ENCODE measurements around the gene SPRED3. TPM values are rescaled to one million over a fixed set of nuclear protein-coding genes. Genes with fewer than 3 reads are reported as not detected.

Gene SPRED3
- total RNA-seq, 1 donor from 2014 or later = 0.71 TPM

DNA sequence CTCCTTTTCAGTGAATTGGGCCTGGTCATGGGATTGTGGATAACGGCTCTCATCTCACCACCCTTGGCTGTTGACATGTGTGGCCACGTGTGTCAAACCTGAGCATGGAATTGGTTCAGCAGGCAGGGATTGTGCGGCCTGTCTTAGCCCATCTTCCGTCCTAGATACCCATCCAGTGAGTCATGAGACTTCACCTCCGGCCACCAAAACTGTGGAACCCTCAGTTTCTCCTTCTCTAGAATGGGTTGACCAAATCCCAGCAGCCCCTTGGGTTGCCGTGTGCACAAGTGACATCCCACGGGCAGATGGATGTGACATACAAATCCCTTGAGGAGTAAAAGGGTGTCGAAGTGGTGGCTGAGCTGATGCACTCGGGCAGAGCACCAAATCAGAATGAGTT is 7.4 kb upstream of the SPRED3 start:
- intact Hi-C loops (cut with micrococcal nuclease) = no loop called here
- H3K27ac ChIP-seq (replicated peaks) = no peak overlapping the region
- peaks cover 96% of the 10 kb centered on the region for H3K36me3 ChIP-seq
- TF ChIP-seq, protein P1, sequence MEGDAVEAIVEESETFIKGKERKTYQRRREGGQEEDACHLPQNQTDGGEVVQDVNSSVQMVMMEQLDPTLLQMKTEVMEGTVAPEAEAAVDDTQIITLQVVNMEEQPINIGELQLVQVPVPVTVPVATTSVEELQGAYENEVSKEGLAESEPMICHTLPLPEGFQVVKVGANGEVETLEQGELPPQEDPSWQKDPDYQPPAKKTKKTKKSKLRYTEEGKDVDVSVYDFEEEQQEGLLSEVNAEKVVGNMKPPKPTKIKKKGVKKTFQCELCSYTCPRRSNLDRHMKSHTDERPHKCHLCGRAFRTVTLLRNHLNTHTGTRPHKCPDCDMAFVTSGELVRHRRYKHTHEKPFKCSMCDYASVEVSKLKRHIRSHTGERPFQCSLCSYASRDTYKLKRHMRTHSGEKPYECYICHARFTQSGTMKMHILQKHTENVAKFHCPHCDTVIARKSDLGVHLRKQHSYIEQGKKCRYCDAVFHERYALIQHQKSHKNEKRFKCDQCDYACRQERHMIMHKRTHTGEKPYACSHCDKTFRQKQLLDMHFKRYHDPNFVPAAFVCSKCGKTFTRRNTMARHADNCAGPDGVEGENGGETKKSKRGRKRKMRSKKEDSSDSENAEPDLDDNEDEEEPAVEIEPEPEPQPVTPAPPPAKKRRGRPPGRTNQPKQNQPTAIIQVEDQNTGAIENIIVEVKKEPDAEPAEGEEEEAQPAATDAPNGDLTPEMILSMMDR (IDR thresholded peaks at IDR 0.05; ENCODE audit: borderline replicate concordance) = no peak
- no peak overlapping the region for H3K4me3 ChIP-seq
- no peaks in the 10 kb centered on the region for H3K9me3 ChIP-seq (replicated peaks)
- DNase-seq = no peak
- peaks cover 34% of the 10 kb centered on the region for H3K4me1 ChIP-seq
- H3K27me3 ChIP-seq (ENCODE audit: low read depth) = peaks cover 22% of the 10 kb centered on the region

DNA sequence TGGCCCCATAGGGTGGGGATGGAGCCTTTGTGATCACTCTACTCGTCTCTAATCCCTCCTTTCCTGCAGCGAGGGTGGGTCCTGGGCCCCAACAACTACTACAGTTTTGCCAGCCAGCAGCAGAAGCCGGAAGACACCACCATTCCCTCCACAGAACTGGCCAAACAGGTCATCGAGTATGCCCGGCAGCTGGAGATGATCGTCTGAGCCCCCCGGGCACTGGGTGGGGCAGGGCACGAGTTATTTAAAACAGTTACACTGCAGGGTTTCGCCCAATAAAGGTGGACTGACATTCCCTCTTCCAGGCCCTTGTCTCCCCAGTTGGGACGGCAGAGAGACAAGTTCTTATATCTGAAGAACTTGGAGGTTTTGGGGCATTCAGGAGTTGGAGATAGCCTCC is 5.3 kb upstream of the SPRED3 start:
- intact Hi-C loops (cut with micrococcal nuclease) = no loop called here
- no peak for DNase-seq

DNA sequence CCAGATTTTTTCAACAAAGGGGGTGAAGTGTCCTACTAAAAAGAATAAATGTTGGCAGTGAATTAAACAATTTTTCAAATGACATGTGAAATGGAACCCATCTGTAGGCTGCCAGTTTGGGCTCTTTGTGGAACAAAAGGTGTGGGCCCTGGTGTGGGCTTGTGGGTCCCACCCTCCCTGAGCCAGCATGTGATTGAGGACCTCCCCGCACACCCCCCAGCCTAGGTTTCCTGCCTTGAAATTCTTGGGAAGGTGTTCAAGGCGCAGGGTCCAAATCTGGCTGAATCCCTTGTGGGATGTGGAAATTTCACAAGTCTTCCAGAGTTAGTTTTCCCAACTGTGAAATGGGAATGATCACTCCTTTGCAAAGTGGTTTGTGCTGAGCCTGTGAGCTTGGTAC is 4.8 kb upstream of the SPRED3 start:
- Histone ChIP-seq H3K9me3 (replicated peaks) (no peaks in the 10 kb centered on the region), H3K36me3 (peaks cover 77% of the 10 kb centered on the region), H3K27me3 (ENCODE audit: low read depth) (peaks cover 45% of the 10 kb centered on the region), H3K27ac (replicated peaks) (no peak overlapping the region), H3K4me3 (no peak overlapping the region), H3K4me1 (peaks cover 38% of the 10 kb centered on the region)
- TF ChIP-seq, protein P1 (IDR thresholded peaks at IDR 0.05; ENCODE audit: borderline replicate concordance) = no peak
- intact Hi-C loops (cut with micrococcal nuclease) = no loop called here
- DNase-seq = no peak

More for the DNA sequence above, 5.3 kb upstream of the SPRED3 start:
- H3K27ac ChIP-seq (replicated peaks) = no peak overlapping the region
- TF ChIP-seq, protein P1 (IDR thresholded peaks at IDR 0.05; ENCODE audit: borderline replicate concordance) = no peak
- H3K9me3 ChIP-seq (replicated peaks) = no peaks in the 10 kb centered on the region
- peaks cover 34% of the 10 kb centered on the region for H3K4me1 ChIP-seq
- no peak overlapping the region for H3K4me3 ChIP-seq
- peaks cover 43% of the 10 kb centered on the region for H3K27me3 ChIP-seq (ENCODE audit: low read depth)
- peaks cover 83% of the 10 kb centered on the region for H3K36me3 ChIP-seq

DNA sequence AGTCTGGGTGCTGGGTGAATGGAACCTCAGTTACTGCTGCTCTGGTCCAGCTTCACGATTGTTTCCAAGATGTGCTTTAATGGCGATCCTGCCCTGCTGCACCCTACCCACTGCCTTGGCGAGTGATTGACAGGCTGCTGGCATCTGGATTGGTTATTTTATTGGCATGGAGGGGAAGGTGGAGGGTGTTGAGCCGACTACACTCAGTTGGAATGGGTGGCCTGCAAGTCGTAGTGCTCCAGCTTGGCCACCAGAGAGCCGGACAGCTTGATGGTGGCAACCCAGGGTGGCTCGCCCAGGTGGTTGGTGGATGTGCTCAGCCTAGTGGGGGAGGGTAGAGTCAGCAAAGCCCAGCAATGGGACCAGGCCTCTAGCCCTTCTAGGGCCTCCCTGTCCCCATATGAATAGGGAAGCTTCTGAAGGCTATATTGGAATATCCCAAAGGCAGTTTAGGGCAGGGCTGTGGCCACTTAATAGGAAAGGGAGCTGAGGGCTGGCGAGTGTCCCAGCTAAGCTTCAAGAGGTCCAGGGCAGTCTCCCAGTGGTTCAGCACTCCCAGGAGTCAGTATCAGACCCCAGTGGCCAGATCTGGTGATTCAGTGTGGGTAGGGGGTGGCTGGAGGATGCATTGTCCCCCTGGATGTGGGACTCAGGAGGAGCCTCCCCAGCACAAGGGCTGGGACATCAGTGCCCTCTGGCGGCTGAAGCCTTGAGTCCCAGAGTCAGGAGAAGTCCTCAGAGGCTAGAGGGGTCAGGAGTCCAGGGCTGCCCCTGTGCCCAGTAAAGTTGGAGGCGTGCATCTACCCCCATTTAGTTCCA is 4.1 kb upstream of the SPRED3 start:
- DNase-seq = no peak
- no peak overlapping the region for H3K4me3 ChIP-seq
- H3K27me3 ChIP-seq (ENCODE audit: low read depth) = peaks cover 45% of the 10 kb centered on the region
- TF ChIP-seq, protein P1 (IDR thresholded peaks at IDR 0.05; ENCODE audit: borderline replicate concordance) = no peak
- peaks cover 42% of the 10 kb centered on the region for H3K4me1 ChIP-seq
- intact Hi-C loops (cut with micrococcal nuclease) = no loop called here
- H3K9me3 ChIP-seq (replicated peaks) = no peaks in the 10 kb centered on the region
- H3K27ac ChIP-seq (replicated peaks) = no peak overlapping the region
- H3K36me3 ChIP-seq = peaks cover 71% of the 10 kb centered on the region

DNA sequence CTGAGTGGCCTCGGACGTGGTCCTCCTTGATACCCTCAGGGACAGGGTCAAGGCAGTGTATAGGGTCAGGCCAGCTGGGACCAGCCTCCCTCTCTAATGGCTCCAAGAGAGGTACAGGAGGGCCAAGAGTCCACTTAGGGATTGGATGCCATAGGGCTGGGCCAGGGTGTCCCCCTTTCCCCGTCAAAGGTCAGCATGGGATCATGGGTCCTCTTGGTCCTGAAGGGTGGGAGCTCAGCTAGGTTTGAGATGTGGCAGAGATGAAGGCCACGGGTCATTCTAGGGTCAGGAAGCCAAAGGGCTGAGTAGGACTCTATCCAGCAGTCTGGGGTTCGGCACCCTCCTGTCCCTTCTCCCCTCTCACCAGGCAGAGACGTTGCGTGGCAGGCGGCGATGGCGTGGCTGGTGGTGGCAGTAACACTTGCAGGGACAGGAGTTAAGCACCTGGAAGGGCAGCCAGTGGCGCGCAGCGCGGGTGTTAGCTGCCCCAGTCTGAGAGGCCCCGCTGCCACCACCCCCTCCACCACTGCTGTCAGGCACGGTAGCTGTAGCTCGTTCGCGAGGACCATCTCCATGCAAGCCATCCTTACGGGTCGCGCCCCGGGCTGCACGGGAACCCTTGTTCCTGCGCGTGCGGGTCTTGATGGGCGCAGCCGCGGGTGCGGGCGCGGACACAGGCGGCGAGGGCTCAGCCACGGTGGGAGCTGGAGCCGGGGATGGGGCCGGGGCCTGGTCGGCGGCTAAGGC is 3.3 kb upstream of the SPRED3 start:
- peaks cover 44% of the 10 kb centered on the region for H3K4me1 ChIP-seq
- TF ChIP-seq, protein P1 (IDR thresholded peaks at IDR 0.05; ENCODE audit: borderline replicate concordance) = no peak
- intact Hi-C loops (cut with micrococcal nuclease) = no loop called here
- peaks cover 62% of the 10 kb centered on the region for H3K36me3 ChIP-seq
- no peak overlapping the region for H3K4me3 ChIP-seq
- H3K27ac ChIP-seq (replicated peaks) = no peak overlapping the region
- peaks cover 45% of the 10 kb centered on the region for H3K27me3 ChIP-seq (ENCODE audit: low read depth)
- H3K9me3 ChIP-seq (replicated peaks) = no peaks in the 10 kb centered on the region
- no peak for DNase-seq

Measured in left ventricle myocardium inferior (tissue), 1 donor.